ENCODE measurements around the gene CD164L2.

CD164L2 gene

DNA sequence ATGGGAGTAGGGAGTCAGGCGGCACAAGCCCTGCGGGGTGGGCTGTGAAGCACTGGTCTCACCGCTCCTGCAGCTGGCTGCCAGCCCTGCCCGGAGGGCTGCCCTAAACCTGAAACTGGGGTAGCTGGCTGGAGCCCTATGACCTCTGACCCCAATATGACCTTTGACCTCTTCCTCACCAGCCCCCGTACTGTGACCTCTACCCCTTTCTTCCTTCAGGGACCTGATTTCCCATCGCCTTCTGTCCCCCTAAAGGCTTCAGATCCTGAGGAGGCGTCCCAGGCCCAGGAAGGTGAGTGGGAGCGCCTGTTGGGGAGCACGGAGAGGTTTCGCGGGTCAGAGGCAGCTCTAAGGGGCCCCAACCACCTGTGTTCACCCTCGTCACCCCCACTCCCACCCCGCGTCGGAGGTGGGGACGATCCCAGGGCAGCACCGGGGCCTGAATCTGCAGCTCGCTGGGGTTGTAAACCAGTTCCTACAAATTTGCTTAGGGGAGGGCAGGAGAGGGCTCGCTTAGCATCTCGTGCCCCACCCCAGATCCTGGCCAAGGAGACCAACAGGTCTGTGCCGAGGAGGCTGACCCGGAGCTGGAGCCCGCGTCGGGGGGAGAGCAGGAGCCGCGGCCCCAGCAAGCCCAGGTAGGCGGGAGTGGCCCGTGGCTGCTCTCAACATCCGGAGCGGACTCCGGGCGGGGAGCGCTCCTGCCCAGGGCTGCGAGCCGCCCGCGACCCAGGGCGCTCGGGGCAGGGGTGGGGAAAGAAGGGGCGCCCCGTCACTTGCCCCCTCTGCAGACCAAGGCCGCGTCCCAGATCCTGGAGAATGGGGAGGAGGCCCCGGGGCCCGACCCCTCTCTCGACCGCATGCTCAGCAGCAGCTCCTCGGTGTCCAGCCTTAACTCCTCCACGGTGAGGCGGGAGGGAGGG lies 34.0 kb downstream of the CD164L2 start:
- H3K4ac ChIP-seq (ENCODE audit: low read depth in 1 of 2, low read length in 2 of 2) = no peak overlapping the region
- H2BK15ac ChIP-seq (ENCODE audit: low read depth, poor library complexity, severe bottlenecking) = peak overlapping the region; percentile 68
- no peak overlapping the region for H4K91ac ChIP-seq (ENCODE audit: low read length)
- peak overlapping the region; percentile 27 for H4K8ac ChIP-seq (ENCODE audit: low read length)
- no peaks in the 10 kb centered on the region for H3K79me1 ChIP-seq (replicated peaks; ENCODE audit: low read length, poor library complexity, severe bottlenecking)
- no peak overlapping the region for H2BK120ac ChIP-seq (ENCODE audit: low read depth, low read length)
- peaks cover 0 to 31% of the 10 kb centered on the region in 2 experiments for H3K27me3 ChIP-seq (ENCODE audit: control insufficient read depth in 1 of 2, insufficient read depth in 1 of 2, low read length in 2 of 2)
- no peaks in the 10 kb centered on the region for H3K9me3 ChIP-seq (ENCODE audit: control insufficient read depth, low read length)
- H2AK5ac ChIP-seq (ENCODE audit: low read length, severe bottlenecking) = peak overlapping the region; percentile 23
- H2BK5ac ChIP-seq (ENCODE audit: low read depth, low read length, poor library complexity, severe bottlenecking) = no peak overlapping the region
- peaks cover 26% of the 10 kb centered on the region for H3K4me1 ChIP-seq (ENCODE audit: control insufficient read depth, insufficient read depth, low read depth, low read length)
- no peak for DNase-seq
- peak overlapping the region; percentile 56 for H3K4me3 ChIP-seq (ENCODE audit: insufficient read depth in 1 of 2, low read depth in 1 of 2, low read length in 2 of 2)
- no peak overlapping the region for H3K14ac ChIP-seq (ENCODE audit: low read length in 2 of 2)
- no peak overlapping the region for H3K23ac ChIP-seq (ENCODE audit: low read length in 2 of 2)
- WGBS = 17% methylated on average over 43 of the region's 51 CpGs
- no peak overlapping the region for H2BK12ac ChIP-seq (ENCODE audit: low read length in 2 of 2)
- H2AFZ ChIP-seq (ENCODE audit: low read depth, low read length) = peak overlapping the region; percentile 54
- H3K4me2 ChIP-seq (ENCODE audit: low read length, poor library complexity, severe bottlenecking) = peak overlapping the region; percentile 75
- H3K27ac ChIP-seq (ENCODE audit: low read length, poor library complexity, severe bottlenecking) = no peak overlapping the region
- H3K36me3 ChIP-seq (ENCODE audit: control insufficient read depth in 1 of 2, insufficient read depth in 2 of 2, low read depth in 1 of 2, low read length in 2 of 2) = peaks cover 9 to 12% of the 10 kb centered on the region in 2 experiments
- H3K18ac ChIP-seq (ENCODE audit: low read depth in 1 of 2, low read length in 2 of 2) = peak overlapping the region; percentile 8 to 74
- H3K9ac ChIP-seq (ENCODE audit: low read length) = no peak overlapping the region

DNA sequence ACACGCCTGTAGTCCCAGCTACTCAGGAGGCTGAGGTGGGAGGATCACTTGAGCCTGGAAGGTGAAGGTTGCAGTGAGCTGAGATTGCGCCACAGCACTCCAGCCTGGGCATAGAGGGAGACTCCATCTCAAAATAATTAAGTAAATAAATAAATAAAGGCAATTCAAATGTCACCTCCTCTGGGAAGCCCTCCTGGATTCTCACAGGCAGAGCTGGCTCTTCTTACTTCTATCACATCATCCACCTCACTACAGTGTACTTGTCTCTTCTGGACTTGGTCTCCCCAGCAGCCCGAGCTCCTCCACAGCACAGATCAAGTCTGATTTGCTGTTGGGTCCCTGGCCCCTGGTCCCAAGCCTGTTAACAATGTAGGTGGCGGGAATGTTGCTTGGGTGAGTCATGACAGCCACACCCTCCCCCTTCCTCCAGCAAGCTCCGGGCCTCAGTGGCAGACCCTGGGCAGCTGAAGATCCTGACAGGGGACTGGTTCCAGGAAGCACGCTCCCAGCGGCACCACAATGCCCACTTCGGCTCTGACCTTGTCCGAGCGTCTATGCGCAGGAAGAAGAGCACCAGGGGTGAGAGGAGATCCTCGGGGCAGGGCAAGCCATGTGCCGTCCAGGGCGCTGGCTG lies 36.0 kb downstream of the CD164L2 start:
- Histone ChIP-seq H3K9ac (ENCODE audit: low read length) (no peak overlapping the region), H3K79me1 (replicated peaks; ENCODE audit: low read length, poor library complexity, severe bottlenecking) (no peaks in the 10 kb centered on the region), H3K36me3 (ENCODE audit: control insufficient read depth in 1 of 2, insufficient read depth in 2 of 2, low read depth in 1 of 2, low read length in 2 of 2) (peaks cover 0 to 4% of the 10 kb centered on the region in 2 experiments), H2BK12ac (ENCODE audit: low read length in 2 of 2) (peak overlapping the region in 1 of 2 experiments; percentile 68), H3K4me1 (ENCODE audit: control insufficient read depth, insufficient read depth, low read depth, low read length) (peaks cover 39% of the 10 kb centered on the region), H2BK15ac (ENCODE audit: low read depth, poor library complexity, severe bottlenecking) (no peak overlapping the region), H3K14ac (ENCODE audit: low read length in 2 of 2) (no peak overlapping the region), H3K27me3 (ENCODE audit: control insufficient read depth in 1 of 2, insufficient read depth in 1 of 2, low read length in 2 of 2) (peaks cover 0 to 31% of the 10 kb centered on the region in 2 experiments), H4K91ac (ENCODE audit: low read length) (no peak overlapping the region), H3K27ac (ENCODE audit: low read length, poor library complexity, severe bottlenecking) (no peak overlapping the region), H3K4me3 (ENCODE audit: insufficient read depth in 1 of 2, low read depth in 1 of 2, low read length in 2 of 2) (no peak overlapping the region), H2BK5ac (ENCODE audit: low read depth, low read length, poor library complexity, severe bottlenecking) (no peak overlapping the region), H3K4me2 (ENCODE audit: low read length, poor library complexity, severe bottlenecking) (no peak overlapping the region), H2AK5ac (ENCODE audit: low read length, severe bottlenecking) (peak overlapping the region; percentile 26), H4K8ac (ENCODE audit: low read length) (no peak overlapping the region), H2BK120ac (ENCODE audit: low read depth, low read length) (no peak overlapping the region), H2AFZ (ENCODE audit: low read depth, low read length) (no peak overlapping the region), H3K18ac (ENCODE audit: low read depth in 1 of 2, low read length in 2 of 2) (no peak overlapping the region), H3K23ac (ENCODE audit: low read length in 2 of 2) (no peak overlapping the region), H3K9me3 (ENCODE audit: control insufficient read depth, low read length) (no peaks in the 10 kb centered on the region), H3K4ac (ENCODE audit: low read depth in 1 of 2, low read length in 2 of 2) (no peak overlapping the region)
- 77% methylated on average over 12 of the region's 14 CpGs for WGBS
- DNase-seq = no peak

DNA sequence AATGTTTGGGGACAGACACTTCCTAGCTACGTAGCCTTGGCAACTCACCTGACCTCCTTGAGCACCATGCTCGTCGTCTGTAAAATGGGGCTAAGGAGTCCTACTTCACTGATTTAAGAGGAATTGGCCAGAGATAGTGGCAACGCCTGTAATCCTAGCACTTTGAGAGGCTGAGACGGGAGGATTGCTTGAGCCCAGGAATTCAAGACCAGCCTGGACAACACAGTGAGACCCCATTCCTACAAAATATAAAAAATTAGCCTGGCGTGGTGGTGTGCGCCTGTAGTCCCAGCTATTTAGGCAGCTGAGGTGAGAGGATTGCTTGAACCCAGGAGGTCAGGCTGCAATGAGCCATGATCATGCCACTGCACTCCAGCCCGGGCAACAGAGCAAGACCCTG lies 36.8 kb downstream of the CD164L2 start:
- DNase-seq = no peak
- H2BK5ac ChIP-seq (ENCODE audit: low read depth, low read length, poor library complexity, severe bottlenecking) = no peak overlapping the region
- no peak overlapping the region for H3K4me2 ChIP-seq (ENCODE audit: low read length, poor library complexity, severe bottlenecking)
- H3K14ac ChIP-seq (ENCODE audit: low read length in 2 of 2) = no peak overlapping the region
- no peak overlapping the region for H3K4ac ChIP-seq (ENCODE audit: low read depth in 1 of 2, low read length in 2 of 2)
- peaks cover 0 to 4% of the 10 kb centered on the region in 2 experiments for H3K36me3 ChIP-seq (ENCODE audit: control insufficient read depth in 1 of 2, insufficient read depth in 2 of 2, low read depth in 1 of 2, low read length in 2 of 2)
- H3K4me1 ChIP-seq (ENCODE audit: control insufficient read depth, insufficient read depth, low read depth, low read length) = peaks cover 45% of the 10 kb centered on the region
- no peak overlapping the region for H2BK15ac ChIP-seq (ENCODE audit: low read depth, poor library complexity, severe bottlenecking)
- WGBS = 97% methylated on average over 7 of the region's 8 CpGs
- H3K18ac ChIP-seq (ENCODE audit: low read depth in 1 of 2, low read length in 2 of 2) = no peak overlapping the region
- no peaks in the 10 kb centered on the region for H3K9me3 ChIP-seq (ENCODE audit: control insufficient read depth, low read length)
- no peak overlapping the region for H2BK12ac ChIP-seq (ENCODE audit: low read length in 2 of 2)
- H3K23ac ChIP-seq (ENCODE audit: low read length in 2 of 2) = no peak overlapping the region
- no peak overlapping the region for H2BK120ac ChIP-seq (ENCODE audit: low read depth, low read length)
- no peaks in the 10 kb centered on the region for H3K79me1 ChIP-seq (replicated peaks; ENCODE audit: low read length, poor library complexity, severe bottlenecking)
- H3K27me3 ChIP-seq (ENCODE audit: control insufficient read depth in 1 of 2, insufficient read depth in 1 of 2, low read length in 2 of 2) = peaks cover 0 to 30% of the 10 kb centered on the region in 2 experiments
- no peak overlapping the region for H4K8ac ChIP-seq (ENCODE audit: low read length)
- no peak overlapping the region for H3K9ac ChIP-seq (ENCODE audit: low read length)
- no peak overlapping the region for H4K91ac ChIP-seq (ENCODE audit: low read length)
- H3K4me3 ChIP-seq (ENCODE audit: insufficient read depth in 1 of 2, low read depth in 1 of 2, low read length in 2 of 2) = no peak overlapping the region
- no peak overlapping the region for H3K27ac ChIP-seq (ENCODE audit: low read length, poor library complexity, severe bottlenecking)
- no peak overlapping the region for H2AFZ ChIP-seq (ENCODE audit: low read depth, low read length)
- H2AK5ac ChIP-seq (ENCODE audit: low read length, severe bottlenecking) = no peak overlapping the region

DNA sequence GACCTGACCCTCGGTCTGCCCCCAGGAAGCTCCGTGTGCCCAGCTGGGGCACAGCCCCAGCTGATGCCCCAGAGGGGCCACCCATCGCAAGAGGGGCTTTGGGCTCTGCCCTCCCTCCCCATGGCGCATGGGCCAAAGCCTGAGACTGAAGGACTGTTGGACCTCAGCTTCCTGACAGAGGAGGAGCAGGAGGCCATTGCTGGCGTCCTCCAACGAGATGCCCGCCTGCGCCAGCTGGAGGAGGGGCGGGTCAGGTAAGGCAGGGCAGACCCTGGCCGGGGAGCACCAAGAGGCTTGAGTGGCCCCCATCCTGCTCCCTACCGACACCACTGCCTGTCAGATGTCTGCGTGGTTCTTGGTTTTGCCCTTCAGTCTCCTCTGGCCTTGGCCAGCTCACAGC lies 37.9 kb downstream of the CD164L2 start:
- H3K4me2 ChIP-seq (ENCODE audit: low read length, poor library complexity, severe bottlenecking) = no peak overlapping the region

More for the DNA sequence above, 37.9 kb downstream of the CD164L2 start:
- no peaks in the 10 kb centered on the region for H3K79me1 ChIP-seq (replicated peaks; ENCODE audit: low read length, poor library complexity, severe bottlenecking)
- no peak overlapping the region for H3K14ac ChIP-seq (ENCODE audit: low read length in 2 of 2)
- H3K23ac ChIP-seq (ENCODE audit: low read length in 2 of 2) = no peak overlapping the region
- H3K27ac ChIP-seq (ENCODE audit: low read length, poor library complexity, severe bottlenecking) = no peak overlapping the region
- WGBS = 91% methylated on average over 12 of the region's 12 CpGs
- H2BK5ac ChIP-seq (ENCODE audit: low read depth, low read length, poor library complexity, severe bottlenecking) = no peak overlapping the region
- no peak overlapping the region for H2AK5ac ChIP-seq (ENCODE audit: low read length, severe bottlenecking)
- H3K4me3 ChIP-seq (ENCODE audit: insufficient read depth in 1 of 2, low read depth in 1 of 2, low read length in 2 of 2) = no peak overlapping the region
- H3K18ac ChIP-seq (ENCODE audit: low read depth in 1 of 2, low read length in 2 of 2) = no peak overlapping the region
- H3K27me3 ChIP-seq (ENCODE audit: control insufficient read depth in 1 of 2, insufficient read depth in 1 of 2, low read length in 2 of 2) = peaks cover 0 to 19% of the 10 kb centered on the region in 2 experiments
- no peak overlapping the region for H3K9ac ChIP-seq (ENCODE audit: low read length)
- H2BK120ac ChIP-seq (ENCODE audit: low read depth, low read length) = no peak overlapping the region
- no peak overlapping the region for H4K91ac ChIP-seq (ENCODE audit: low read length)
- no peak overlapping the region for H3K4ac ChIP-seq (ENCODE audit: low read depth in 1 of 2, low read length in 2 of 2)
- H3K4me1 ChIP-seq (ENCODE audit: control insufficient read depth, insufficient read depth, low read depth, low read length) = peaks cover 43% of the 10 kb centered on the region
- peak overlapping the region; percentile 14 for H4K8ac ChIP-seq (ENCODE audit: low read length)
- H3K9me3 ChIP-seq (ENCODE audit: control insufficient read depth, low read length) = no peaks in the 10 kb centered on the region
- no peak overlapping the region for H2BK15ac ChIP-seq (ENCODE audit: low read depth, poor library complexity, severe bottlenecking)
- no peak overlapping the region for H2AFZ ChIP-seq (ENCODE audit: low read depth, low read length)
- no peak overlapping the region for H2BK12ac ChIP-seq (ENCODE audit: low read length in 2 of 2)
- H3K36me3 ChIP-seq (ENCODE audit: control insufficient read depth in 1 of 2, insufficient read depth in 2 of 2, low read depth in 1 of 2, low read length in 2 of 2) = peaks cover 0 to 4% of the 10 kb centered on the region in 2 experiments
- no peak for DNase-seq

All from mesenchymal stem cell (in vitro differentiated cells and primary cell).